ENCODE data around the gene SLC16A14. TPM values are rescaled to one million over a fixed set of nuclear protein-coding genes. Genes with fewer than 3 reads are reported as not detected.

The SLC16A14 gene
- total RNA-seq, 4 donors from 2014 or later: 5.2 to 9.9 (median 7.9) TPM

GRCh38 chr2:230050136-230050535, 18.6 kb downstream of the SLC16A14 start:
- DNase-seq (ENCODE audit: low spot score in 2 of 2): no peak
- intact Hi-C loops (cut with DNase I; ENCODE audit: low total_unique reads): no loop called here
- TF ChIP-seq POLR2A (IDR thresholded peaks at IDR 0.05): no peak
- no peak for TF ChIP-seq CTCF (IDR thresholded peaks at IDR 0.05)
- WGBS, 2 donors: 43 to 47% methylated on average over 3 of the region's 3 CpGs
- H3K4me3 ChIP-seq (ENCODE audit: low read depth, poor library complexity, severe bottlenecking): no peak overlapping the region

- DNase-seq (ENCODE audit: low spot score in 2 of 2): no peak
- no peak for TF ChIP-seq CTCF (IDR thresholded peaks at IDR 0.05)
- TF ChIP-seq POLR2A (IDR thresholded peaks at IDR 0.05): no peak
- 62 to 79% methylated on average over 4 of the region's 4 CpGs for WGBS, 2 donors
- intact Hi-C loops (cut with DNase I; ENCODE audit: low total_unique reads): no loop called here
- H3K4me3 ChIP-seq (ENCODE audit: low read depth, poor library complexity, severe bottlenecking): no peak overlapping the region
Observed at GRCh38 chr2:230048010-230048671, 20.6 kb downstream of the SLC16A14 start.

DNA sequence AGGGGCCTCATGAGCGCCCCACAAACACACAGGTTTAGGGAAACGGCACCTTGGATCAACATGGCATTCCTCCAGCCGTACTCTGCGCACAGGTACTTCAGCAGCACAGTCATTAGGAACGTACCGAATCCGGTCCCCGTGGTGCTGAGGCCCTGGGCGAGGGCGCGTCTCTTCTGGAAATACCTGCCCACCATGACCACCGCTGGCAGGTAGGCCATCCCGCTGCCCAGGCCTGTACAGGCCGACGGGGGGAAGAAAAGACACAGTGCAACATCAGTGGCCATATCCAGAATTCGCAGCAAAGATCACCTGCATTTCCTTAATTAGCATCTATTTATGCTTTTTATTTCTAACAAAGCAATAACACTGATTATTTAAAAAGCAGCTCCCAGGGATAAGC, 22.2 kb downstream of the SLC16A14 start:
- 97% methylated on average over 16 of the region's 16 CpGs for WGBS, 2 donors
- H3K4me3 ChIP-seq (ENCODE audit: low read depth, poor library complexity, severe bottlenecking): no peak overlapping the region
- intact Hi-C loops (cut with DNase I; ENCODE audit: low total_unique reads): no loop called here
- no peak for DNase-seq (ENCODE audit: low spot score in 2 of 2)
- TF ChIP-seq CTCF (IDR thresholded peaks at IDR 0.05) (no peak), POLR2A (IDR thresholded peaks at IDR 0.05) (no peak)

DNA sequence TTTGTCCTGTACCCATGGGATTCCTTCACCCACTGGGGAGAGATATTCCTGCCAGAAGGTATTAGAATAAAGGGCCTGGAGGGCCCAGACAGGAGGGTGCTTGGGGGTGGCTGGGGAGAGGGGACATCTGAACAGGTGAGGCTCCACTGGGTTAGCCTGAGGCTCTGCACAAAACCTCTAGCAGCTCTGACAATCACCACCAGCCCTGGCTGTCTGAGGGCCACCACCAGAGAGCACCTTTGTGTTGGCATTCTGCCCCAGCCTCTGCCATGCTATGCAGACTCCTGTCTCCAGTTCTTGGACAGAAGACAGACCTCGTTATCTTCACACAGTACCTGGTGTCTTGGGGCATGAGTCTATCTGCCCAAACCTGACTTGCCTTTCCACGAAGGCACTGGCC, 25.3 kb downstream of the SLC16A14 start:
- no peak overlapping the region for H3K4me3 ChIP-seq (ENCODE audit: low read depth, poor library complexity, severe bottlenecking)
- TF ChIP-seq POLR2A (IDR thresholded peaks at IDR 0.05) (no peak), CTCF (IDR thresholded peaks at IDR 0.05) (no peak)
- intact Hi-C loops (cut with DNase I; ENCODE audit: low total_unique reads): no loop called here
- DNase-seq (ENCODE audit: low spot score in 2 of 2): no peak
- 48 to 65% methylated on average over 2 of the region's 2 CpGs for WGBS, 2 donors

DNA sequence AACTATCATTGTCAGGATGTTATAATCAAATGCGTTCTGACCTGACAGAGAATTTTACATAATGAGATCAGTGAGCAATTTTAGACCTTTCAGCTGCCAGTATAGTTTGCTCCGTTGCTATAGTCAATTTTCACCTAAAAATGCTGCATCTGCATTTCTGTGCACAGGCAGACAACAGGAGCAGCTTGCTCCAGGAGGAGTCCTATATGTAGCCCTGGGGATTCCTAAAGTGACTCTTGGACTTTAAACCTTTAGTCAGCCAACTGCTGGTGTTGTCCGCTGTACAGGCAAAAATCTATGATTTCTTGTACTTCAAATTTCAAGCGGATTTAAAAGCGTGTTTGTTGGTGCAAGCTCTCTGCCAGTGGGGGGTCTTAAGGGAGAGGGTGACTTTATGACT, 25.7 kb downstream of the SLC16A14 start:
- no peak for TF ChIP-seq POLR2A (IDR thresholded peaks at IDR 0.05)
- no peak for TF ChIP-seq CTCF (IDR thresholded peaks at IDR 0.05)
- 87% methylated on average over 5 of the region's 5 CpGs for WGBS, 2 donors

GRCh38 chr2:230042195-230042594, 26.5 kb downstream of the SLC16A14 start:
- intact Hi-C loops (cut with DNase I; ENCODE audit: low total_unique reads): no loop called here
- no peak for TF ChIP-seq CTCF (IDR thresholded peaks at IDR 0.05)
- no peak for TF ChIP-seq POLR2A (IDR thresholded peaks at IDR 0.05)
- no peak for DNase-seq (ENCODE audit: low spot score in 2 of 2)
- H3K4me3 ChIP-seq (ENCODE audit: low read depth, poor library complexity, severe bottlenecking): no peak overlapping the region
- WGBS, 2 donors: 87 to 100% methylated on average over 1 of the region's 1 CpG

More for the DNA sequence above, 25.7 kb downstream of the SLC16A14 start:
- H3K4me3 ChIP-seq (ENCODE audit: low read depth, poor library complexity, severe bottlenecking): no peak overlapping the region
- DNase-seq (ENCODE audit: low spot score in 2 of 2): no peak
- intact Hi-C loops (cut with DNase I; ENCODE audit: low total_unique reads): no loop called here
